Muscle layer of colon (tissue), 2 donors: ENCODE data around the gene ZNF662.

Source experiments
- H3K27ac ChIP-seq: one replicate; pipeline ENCODE4 v1.7.0; 2013; ENCODE audit warnings: low read depth, mild to moderate bottlenecking, low read length, moderate library complexity
- H3K27me3 ChIP-seq, 2 donors: one replicate each; pipeline ENCODE4 v1.7.0; 2013; ENCODE audit warnings: low read length in 2 of 2, mild to moderate bottlenecking in 2 of 2; ENCODE audit not compliant: insufficient read depth in 2 of 2, control insufficient read depth in 1 of 2
- H3K36me3 ChIP-seq: one replicate; pipeline ENCODE4 v1.7.0; 2013; ENCODE audit warnings: mild to moderate bottlenecking, low read length; ENCODE audit not compliant: insufficient read depth
- H3K4me1 ChIP-seq: one replicate; pipeline ENCODE4 v1.7.0; 2013; ENCODE audit warnings: mild to moderate bottlenecking, low read length; ENCODE audit not compliant: insufficient read depth
- H3K4me3 ChIP-seq, 2 donors: one replicate each; pipeline ENCODE4 v1.7.0; 2013; ENCODE audit warnings: low read length in 2 of 2, low read depth in 1 of 2, mild to moderate bottlenecking in 1 of 2, moderate library complexity in 1 of 2
- H3K9ac ChIP-seq: one replicate; pipeline ENCODE4 v1.7.0; 2013; ENCODE audit warnings: low read length
- H3K9me3 ChIP-seq: one replicate; pipeline ENCODE4 v1.7.0; 2013; ENCODE audit warnings: mild to moderate bottlenecking, low read length
- donor health status: abdominal sarcoma.
- donor health status: Adenocarcinoma of cecum.

ZNF662 gene

DNA sequence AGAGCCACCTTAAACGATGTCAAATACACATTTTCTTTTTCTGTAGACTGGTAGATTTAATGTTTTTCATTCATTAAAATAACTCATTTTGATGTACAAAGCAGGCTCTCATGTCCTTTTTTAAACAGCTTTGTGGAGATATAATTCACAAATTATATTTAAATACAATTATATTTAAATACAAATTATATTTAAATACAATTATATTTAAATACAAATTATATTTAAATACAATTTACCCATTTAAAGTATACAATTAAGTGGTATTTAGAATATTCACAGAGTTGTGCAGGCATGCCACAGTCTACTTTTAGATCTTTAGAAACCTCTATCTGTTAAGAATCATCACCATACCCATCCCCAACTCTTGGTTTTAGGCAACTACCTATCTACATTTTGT is 36.8 kb downstream of the ZNF662 start:
- H3K4me1 ChIP-seq = no peaks in the 10 kb centered on the region

GRCh38 chr3:42946050-42946449 is 40.1 kb downstream of the ZNF662 start:
- H3K9me3 ChIP-seq = no peaks in the 10 kb centered on the region
- H3K4me3 ChIP-seq = no peak overlapping the region
- H3K36me3 ChIP-seq = no peaks in the 10 kb centered on the region
- H3K4me1 ChIP-seq = no peaks in the 10 kb centered on the region
- H3K27ac ChIP-seq = no peak overlapping the region
- H3K27me3 ChIP-seq = no peaks in the 10 kb centered on the region
- no peak overlapping the region for H3K9ac ChIP-seq

More for the DNA sequence above, 36.8 kb downstream of the ZNF662 start:
- Histone ChIP-seq H3K9me3 (no peaks in the 10 kb centered on the region), H3K27ac (no peak overlapping the region), H3K4me3 (no peak overlapping the region), H3K27me3 (no peaks in the 10 kb centered on the region), H3K36me3 (no peaks in the 10 kb centered on the region), H3K9ac (no peak overlapping the region)

GRCh38 chr3:42957573-42957972 is 51.6 kb downstream of the ZNF662 start:
- no peak overlapping the region for H3K27ac ChIP-seq

GRCh38 chr3:42960282-42960681 is 54.3 kb downstream of the ZNF662 start:
- H3K4me1 ChIP-seq = peaks cover 8% of the 10 kb centered on the region
- H3K36me3 ChIP-seq = no peaks in the 10 kb centered on the region
- H3K27me3 ChIP-seq = no peaks in the 10 kb centered on the region
- no peak overlapping the region for H3K4me3 ChIP-seq
- H3K9me3 ChIP-seq = no peaks in the 10 kb centered on the region
- H3K9ac ChIP-seq = no peak overlapping the region
- no peak overlapping the region for H3K27ac ChIP-seq

More at GRCh38 chr3:42957573-42957972, 51.6 kb downstream of the ZNF662 start:
- H3K9ac ChIP-seq = no peak overlapping the region
- no peaks in the 10 kb centered on the region for H3K9me3 ChIP-seq
- H3K27me3 ChIP-seq = no peaks in the 10 kb centered on the region
- no peak overlapping the region for H3K4me3 ChIP-seq
- no peaks in the 10 kb centered on the region for H3K36me3 ChIP-seq
- peaks cover 8% of the 10 kb centered on the region for H3K4me1 ChIP-seq

GRCh38 chr3:42960786-42961185 is 54.8 kb downstream of the ZNF662 start:
- H3K27me3 ChIP-seq = no peaks in the 10 kb centered on the region
- H3K9ac ChIP-seq = no peak overlapping the region
- H3K4me3 ChIP-seq = no peak overlapping the region
- no peaks in the 10 kb centered on the region for H3K36me3 ChIP-seq
- H3K4me1 ChIP-seq = peaks cover 8% of the 10 kb centered on the region
- H3K9me3 ChIP-seq = no peaks in the 10 kb centered on the region
- no peak overlapping the region for H3K27ac ChIP-seq

GRCh38 chr3:42961633-42962032 is 55.7 kb downstream of the ZNF662 start:
- Histone ChIP-seq H3K9me3 (no peaks in the 10 kb centered on the region), H3K36me3 (no peaks in the 10 kb centered on the region), H3K4me3 (no peak overlapping the region), H3K9ac (no peak overlapping the region), H3K27me3 (no peaks in the 10 kb centered on the region), H3K4me1 (peaks cover 8% of the 10 kb centered on the region), H3K27ac (no peak overlapping the region)

- Histone ChIP-seq H3K9ac (no peak overlapping the region), H3K27me3 (no peaks in the 10 kb centered on the region), H3K27ac (no peak overlapping the region), H3K4me3 (no peak overlapping the region), H3K36me3 (no peaks in the 10 kb centered on the region), H3K4me1 (peaks cover 8% of the 10 kb centered on the region), H3K9me3 (no peaks in the 10 kb centered on the region)
Measured at GRCh38 chr3:42963269-42963668, 57.3 kb downstream of the ZNF662 start.

GRCh38 chr3:42964266-42964665 is 58.3 kb downstream of the ZNF662 start:
- Histone ChIP-seq H3K4me1 (peaks cover 8% of the 10 kb centered on the region), H3K27ac (no peak overlapping the region), H3K9ac (no peak overlapping the region), H3K9me3 (no peaks in the 10 kb centered on the region), H3K27me3 (no peaks in the 10 kb centered on the region), H3K4me3 (no peak overlapping the region), H3K36me3 (no peaks in the 10 kb centered on the region)
